Measurements from ENCODE around the gene BRD1.

BRD1 gene

GRCh38 chr22:49829044-49829853 is 1.6 kb upstream of the BRD1 start:
- no peak for DNase-seq (ENCODE audit: extremely low read depth, insufficient read length)
- TF ChIP-seq CTCF (IDR thresholded peaks at IDR 0.05; ENCODE audit: insufficient read depth, low read length, poor library complexity, severe bottlenecking) = no peak
- Histone ChIP-seq H3K36me3 (ENCODE audit: control insufficient read depth, insufficient read depth, low read length) (peaks cover 2% of the 10 kb centered on the region), H3K4me3 (replicated peaks; ENCODE audit: low read depth, low read length) (no peak overlapping the region), H3K27me3 (replicated peaks; ENCODE audit: control insufficient read depth, insufficient read depth, low read length) (no peaks in the 10 kb centered on the region)

GRCh38 chr22:49828599-49828965 is 909 bp upstream of the BRD1 start:
- Histone ChIP-seq H3K27me3 (replicated peaks; ENCODE audit: control insufficient read depth, insufficient read depth, low read length) (no peaks in the 10 kb centered on the region), H3K4me3 (replicated peaks; ENCODE audit: low read depth, low read length) (no peak overlapping the region), H3K36me3 (ENCODE audit: control insufficient read depth, insufficient read depth, low read length) (peaks cover 2% of the 10 kb centered on the region)
- DNase-seq (ENCODE audit: extremely low read depth, insufficient read length) = no peak
- no peak for TF ChIP-seq CTCF (IDR thresholded peaks at IDR 0.05; ENCODE audit: insufficient read depth, low read length, poor library complexity, severe bottlenecking)

GRCh38 chr22:49827271-49827852 is 311 bp downstream of the BRD1 start:
- DNase-seq (ENCODE audit: extremely low read depth, insufficient read length) = no peak
- H3K27me3 ChIP-seq (replicated peaks; ENCODE audit: control insufficient read depth, insufficient read depth, low read length) = no peaks in the 10 kb centered on the region
- peaks cover 12% of the 10 kb centered on the region for H3K36me3 ChIP-seq (ENCODE audit: control insufficient read depth, insufficient read depth, low read length)
- no peak for TF ChIP-seq CTCF (IDR thresholded peaks at IDR 0.05; ENCODE audit: insufficient read depth, low read length, poor library complexity, severe bottlenecking)
- H3K4me3 ChIP-seq (replicated peaks; ENCODE audit: low read depth, low read length) = peak overlapping the region; percentile 87

GRCh38 chr22:49826603-49827270 is 936 bp downstream of the BRD1 start:
- no peaks in the 10 kb centered on the region for H3K27me3 ChIP-seq (replicated peaks; ENCODE audit: control insufficient read depth, insufficient read depth, low read length)
- TF ChIP-seq CTCF (IDR thresholded peaks at IDR 0.05; ENCODE audit: insufficient read depth, low read length, poor library complexity, severe bottlenecking) = no peak
- H3K4me3 ChIP-seq (replicated peaks; ENCODE audit: low read depth, low read length) = peak overlapping the region; percentile 87
- peak; percentile 55 for DNase-seq (ENCODE audit: extremely low read depth, insufficient read length)
- peaks cover 13% of the 10 kb centered on the region for H3K36me3 ChIP-seq (ENCODE audit: control insufficient read depth, insufficient read depth, low read length)

GRCh38 chr22:49825944-49826602 is 1.6 kb downstream of the BRD1 start:
- Histone ChIP-seq H3K27me3 (replicated peaks; ENCODE audit: control insufficient read depth, insufficient read depth, low read length) (no peaks in the 10 kb centered on the region), H3K4me3 (replicated peaks; ENCODE audit: low read depth, low read length) (peak overlapping the region; percentile 87), H3K36me3 (ENCODE audit: control insufficient read depth, insufficient read depth, low read length) (peaks cover 16% of the 10 kb centered on the region)
- DNase-seq (ENCODE audit: extremely low read depth, insufficient read length) = peak; percentile 43
- no peak for TF ChIP-seq CTCF (IDR thresholded peaks at IDR 0.05; ENCODE audit: insufficient read depth, low read length, poor library complexity, severe bottlenecking)
